IPS-NIHi7 (cell line): Measurements from ENCODE around the gene OR56A4.
"Not testable (repeated sequence)": the region's sequence is repeated elsewhere in the genome, so short reads cannot be mapped to it uniquely, and the experiment has no call there.

ENCODE experiments used
- DNase-seq: peaks from one replicate; pipeline ENCODE4 v3.0.0; 2012; ENCODE audit warnings: mixed read lengths; ENCODE audit errors: extremely low spot score

Gene OR56A4

DNA sequence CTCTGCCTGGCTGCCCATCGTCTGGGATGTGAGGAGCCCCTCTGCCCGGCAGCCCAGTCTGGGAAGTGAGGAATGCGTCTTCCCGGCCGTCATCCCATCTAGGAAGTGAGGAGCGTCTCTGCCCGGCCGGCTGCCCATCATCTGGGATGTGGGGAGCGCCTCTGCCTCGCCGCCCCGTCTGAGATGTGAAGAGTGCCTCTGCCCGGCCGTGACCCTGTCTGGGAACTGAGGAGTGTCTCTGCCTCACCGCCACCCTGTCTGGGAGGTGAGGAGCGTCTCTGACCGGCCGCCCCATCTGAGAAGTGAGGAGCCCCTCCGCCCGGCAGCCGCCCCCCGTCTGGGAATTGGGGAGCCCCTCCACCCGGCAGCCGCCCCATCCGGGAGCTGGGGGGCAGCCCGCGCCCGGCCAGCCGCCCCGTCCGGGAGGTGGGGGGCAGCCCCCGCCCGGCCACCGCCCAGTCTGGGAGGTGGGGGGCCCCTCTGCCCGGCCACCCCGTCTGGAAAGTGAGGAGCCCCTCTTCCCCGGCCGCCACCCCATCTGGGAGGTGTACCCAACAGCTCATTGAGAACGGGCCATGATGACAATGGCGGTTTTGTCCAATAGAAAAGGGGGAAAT, 45.9 kb downstream of the OR56A4 start:
- not testable (repeated sequence) for DNase-seq

- no peak for DNase-seq
These were observed 51.2 kb downstream of the OR56A4 start for GRCh38 chr11:5955586-5955985.
